WTC11 (cell line): ENCODE data around the gene ZCCHC24. TPM values are rescaled to one million over a fixed set of nuclear protein-coding genes. Genes with fewer than 3 reads are reported as not detected.

Experiments
- ATAC-seq: fragments of 200-7000 bp; cut with Tn5 transposase; 2 replicates; pipeline ENCODE4 v1.10.0; 2021; ENCODE audit warnings: mild to moderate bottlenecking, moderate library complexity
- CTCF ChIA-PET: fragments of 300-600 bp; sonication (Branson Sonifier 250); formaldehyde crosslinking; loops from one replicate; lab custom pipeline; 2021; ENCODE audit warnings: antibody characterized with exemption; lab: Charles Lee
- POLR2A ChIA-PET: fragments of 350-600 bp; sonication (Branson Sonifier 250); formaldehyde crosslinking; loops from one replicate; lab custom pipeline; 2021; ENCODE audit warnings: antibody characterized with exemption; lab: Charles Lee
- DNase-seq: peaks from one replicate; pipeline ENCODE4 v3.0.0; 2021; ENCODE audit warnings: low spot score
- H3K27ac Mint-ChIP-seq: 2 replicates; pipeline ENCODE4 v1.8.0; 2021; ENCODE audit warnings: mixed read lengths
- H3K27me3 Mint-ChIP-seq: 2 replicates; pipeline ENCODE4 v1.8.0; 2021; ENCODE audit warnings: low read depth, mild to moderate bottlenecking, moderate library complexity, mixed read lengths
- H3K36me3 Mint-ChIP-seq: 2 replicates; pipeline ENCODE4 v1.8.0; 2021; ENCODE audit warnings: mixed read lengths
- H3K4me1 Mint-ChIP-seq: 2 replicates; pipeline ENCODE4 v1.8.0; 2022; ENCODE audit warnings: mixed read lengths
- H3K4me3 Mint-ChIP-seq: 2 replicates; pipeline ENCODE4 v1.8.0; 2021; ENCODE audit warnings: mild to moderate bottlenecking, moderate library complexity, mixed read lengths
- H3K9me3 Mint-ChIP-seq: 2 replicates; pipeline ENCODE4 v1.8.0; 2021; ENCODE audit warnings: mixed read lengths
- AFF4 ChIP-seq: sonication (generic); formaldehyde crosslinking; IDR thresholded peaks from 2 replicates; pipeline ENCODE4 v1.8.1; 2023; ENCODE audit warnings: mild to moderate bottlenecking, missing genetic modification reagents, borderline replicate concordance
- ATF3 ChIP-seq: sonication (generic); formaldehyde crosslinking; conservative IDR thresholded peaks from 2 replicates; pipeline ENCODE4 v1.8.1; 2022; ENCODE audit warnings: mild to moderate bottlenecking, missing genetic modification reagents
- EMX1 ChIP-seq: fragments of 250-450 bp; sonication (Bioruptor Pico); IDR thresholded peaks from 2 replicates; pipeline ENCODE4 v1.8.0; 2021; ENCODE audit warnings: mild to moderate bottlenecking
- ESRRA ChIP-seq: sonication (generic); formaldehyde crosslinking; IDR thresholded peaks from 2 replicates; pipeline ENCODE4 v1.8.1; 2022; ENCODE audit warnings: mild to moderate bottlenecking, missing genetic modification reagents, borderline replicate concordance
- FOXK1 ChIP-seq: sonication (generic); formaldehyde crosslinking; IDR thresholded peaks from 2 replicates; pipeline ENCODE4 v1.8.0; 2022; ENCODE audit warnings: mild to moderate bottlenecking, moderate library complexity, missing genetic modification reagents
- GABPB1 ChIP-seq: sonication (generic); formaldehyde crosslinking; IDR thresholded peaks from 2 replicates; pipeline ENCODE4 v1.8.1; 2023; ENCODE audit warnings: mild to moderate bottlenecking, missing genetic modification reagents
- HMGA2 ChIP-seq: fragments of 250-450 bp; sonication (Bioruptor Pico); IDR thresholded peaks from 2 replicates; pipeline ENCODE4 v1.4.0; 2021; ENCODE audit warnings: mild to moderate bottlenecking, moderate library complexity
- IRF2 ChIP-seq: sonication (generic); formaldehyde crosslinking; IDR thresholded peaks from 2 replicates; pipeline ENCODE4 v1.8.0; 2022; ENCODE audit warnings: low read depth, missing genetic modification reagents, borderline replicate concordance
- JUN ChIP-seq: sonication (generic); formaldehyde crosslinking; IDR thresholded peaks from 2 replicates; pipeline ENCODE4 v1.8.0; 2023; ENCODE audit warnings: mild to moderate bottlenecking, missing genetic modification reagents
- MXD4 ChIP-seq: fragments of 250-450 bp; sonication (Bioruptor Pico); IDR thresholded peaks from 2 replicates; pipeline ENCODE4 v1.8.0; 2021; ENCODE audit warnings: mild to moderate bottlenecking, moderate library complexity, borderline replicate concordance
- RELA ChIP-seq: sonication (generic); formaldehyde crosslinking; IDR thresholded peaks from 2 replicates; pipeline ENCODE4 v1.8.1; 2022; ENCODE audit warnings: missing genetic modification reagents, mild to moderate bottlenecking, borderline replicate concordance
- SOX15 ChIP-seq: fragments of 250-450 bp; sonication (Bioruptor Pico); IDR thresholded peaks from 2 replicates; pipeline ENCODE4 v1.9.0; 2021; ENCODE audit warnings: mild to moderate bottlenecking
- SP1 ChIP-seq: sonication (generic); formaldehyde crosslinking; conservative IDR thresholded peaks from 2 replicates; pipeline ENCODE4 v1.8.1; 2022; ENCODE audit warnings: missing genetic modification reagents
- TEAD4 ChIP-seq: sonication (generic); formaldehyde crosslinking; IDR thresholded peaks from 2 replicates; pipeline ENCODE4 v1.8.0; 2022; ENCODE audit warnings: mild to moderate bottlenecking, missing genetic modification reagents
- ZNF317 ChIP-seq: sonication (generic); formaldehyde crosslinking; IDR thresholded peaks from 2 replicates; pipeline ENCODE4 v1.8.1; 2023; ENCODE audit warnings: low read depth, mild to moderate bottlenecking, moderate library complexity, missing genetic modification reagents, borderline replicate concordance
- ZNF423 ChIP-seq: fragments of 250-450 bp; sonication (Bioruptor Pico); IDR thresholded peaks from 2 replicates; pipeline ENCODE4 v2.1.2; 2022; ENCODE audit warnings: mild to moderate bottlenecking, moderate library complexity
- ZNF512 ChIP-seq: sonication (generic); formaldehyde crosslinking; IDR thresholded peaks from 2 replicates; pipeline ENCODE4 v1.8.1; 2022; ENCODE audit warnings: missing genetic modification reagents, borderline replicate concordance
- total RNA-seq: library from RNA; stranded (reverse); gene quantifications from 3 replicates; pipeline ENCODE4 v1.2.3, GENCODE V29; 2021
- TF ChIP-seq, protein P1 (sequence below): fragments of 200-600 bp; IDR thresholded peaks from 2 replicates; pipeline ENCODE4 v1.8.0; 2022; ENCODE audit warnings: antibody characterized with exemption
- TF ChIP-seq, protein P2 (sequence below): sonication (generic); formaldehyde crosslinking; IDR thresholded peaks from 2 replicates; pipeline ENCODE4 v1.8.1; 2022; ENCODE audit warnings: mild to moderate bottlenecking, missing genetic modification reagents, moderate library complexity, borderline replicate concordance
- TF ChIP-seq, protein P3 (sequence below): sonication (generic); formaldehyde crosslinking; IDR thresholded peaks from 2 replicates; pipeline ENCODE4 v1.8.1; 2022; ENCODE audit warnings: low read depth, missing genetic modification reagents, borderline replicate concordance
- TF ChIP-seq, protein P4 (sequence below): fragments of 250-450 bp; sonication (Bioruptor Pico); conservative IDR thresholded peaks from 2 replicates; pipeline ENCODE4 v1.9.0; 2021; ENCODE audit warnings: mild to moderate bottlenecking
- TF ChIP-seq, protein P5 (sequence below): sonication (generic); formaldehyde crosslinking; IDR thresholded peaks from 2 replicates; pipeline ENCODE4 v1.8.1; 2023; ENCODE audit warnings: mild to moderate bottlenecking, missing genetic modification reagents

ZCCHC24 gene
- total RNA-seq, 1 experiment from 2014 or later, result 7.7 TPM

GRCh38 chr10:79353726-79354125, 91.7 kb downstream of the ZCCHC24 start:
- ChIA-PET POLR2A (no interaction called here), CTCF (interaction anchor here (1.3 kb wide), 1 partner anchor 21 kb away, joined by 4 read pairs; no protein-coding TSS in a partner anchor)
- Mint-ChIP-seq H3K4me1 (peaks cover 1% of the 10 kb centered on the region; the same call in 1 of the 2 replicates), H3K4me3 (no peak overlapping the region), H3K36me3 (peaks cover 67% of the 10 kb centered on the region), H3K27ac (no peak overlapping the region), H3K9me3 (peaks cover 16% of the 10 kb centered on the region), H3K27me3 (no peaks in the 10 kb centered on the region)
- DNase-seq (no peak), ATAC-seq (no peak)
- TF ChIP-seq, protein P1, sequence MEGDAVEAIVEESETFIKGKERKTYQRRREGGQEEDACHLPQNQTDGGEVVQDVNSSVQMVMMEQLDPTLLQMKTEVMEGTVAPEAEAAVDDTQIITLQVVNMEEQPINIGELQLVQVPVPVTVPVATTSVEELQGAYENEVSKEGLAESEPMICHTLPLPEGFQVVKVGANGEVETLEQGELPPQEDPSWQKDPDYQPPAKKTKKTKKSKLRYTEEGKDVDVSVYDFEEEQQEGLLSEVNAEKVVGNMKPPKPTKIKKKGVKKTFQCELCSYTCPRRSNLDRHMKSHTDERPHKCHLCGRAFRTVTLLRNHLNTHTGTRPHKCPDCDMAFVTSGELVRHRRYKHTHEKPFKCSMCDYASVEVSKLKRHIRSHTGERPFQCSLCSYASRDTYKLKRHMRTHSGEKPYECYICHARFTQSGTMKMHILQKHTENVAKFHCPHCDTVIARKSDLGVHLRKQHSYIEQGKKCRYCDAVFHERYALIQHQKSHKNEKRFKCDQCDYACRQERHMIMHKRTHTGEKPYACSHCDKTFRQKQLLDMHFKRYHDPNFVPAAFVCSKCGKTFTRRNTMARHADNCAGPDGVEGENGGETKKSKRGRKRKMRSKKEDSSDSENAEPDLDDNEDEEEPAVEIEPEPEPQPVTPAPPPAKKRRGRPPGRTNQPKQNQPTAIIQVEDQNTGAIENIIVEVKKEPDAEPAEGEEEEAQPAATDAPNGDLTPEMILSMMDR, result no peak
- TF ChIP-seq EMX1 (CRISPR knock-in tag) (no peak), JUN (no peak), FOXK1 (CRISPR knock-in tag) (no peak), AFF4 (no peak), ESRRA (CRISPR knock-in tag) (no peak), RELA (CRISPR knock-in tag) (no peak), GABPB1 (CRISPR knock-in tag) (no peak), ZNF512 (CRISPR knock-in tag) (no peak), IRF2 (CRISPR knock-in tag) (no peak)
- TF ChIP-seq, protein P2, sequence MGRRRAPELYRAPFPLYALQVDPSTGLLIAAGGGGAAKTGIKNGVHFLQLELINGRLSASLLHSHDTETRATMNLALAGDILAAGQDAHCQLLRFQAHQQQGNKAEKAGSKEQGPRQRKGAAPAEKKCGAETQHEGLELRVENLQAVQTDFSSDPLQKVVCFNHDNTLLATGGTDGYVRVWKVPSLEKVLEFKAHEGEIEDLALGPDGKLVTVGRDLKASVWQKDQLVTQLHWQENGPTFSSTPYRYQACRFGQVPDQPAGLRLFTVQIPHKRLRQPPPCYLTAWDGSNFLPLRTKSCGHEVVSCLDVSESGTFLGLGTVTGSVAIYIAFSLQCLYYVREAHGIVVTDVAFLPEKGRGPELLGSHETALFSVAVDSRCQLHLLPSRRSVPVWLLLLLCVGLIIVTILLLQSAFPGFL, result no peak

- H3K27me3 Mint-ChIP-seq, result no peaks in the 10 kb centered on the region
- ATAC-seq (no peak), DNase-seq (no peak)
- no peak overlapping the region for H3K27ac Mint-ChIP-seq
- H3K9me3 Mint-ChIP-seq, result peaks cover 16% of the 10 kb centered on the region
- no peak overlapping the region for H3K4me3 Mint-ChIP-seq
- ChIA-PET CTCF (interaction anchor here (1.3 kb wide), 1 partner anchor 22 kb away, joined by 4 read pairs; no protein-coding TSS in a partner anchor), POLR2A (no interaction called here)
- peaks cover 5% of the 10 kb centered on the region for H3K4me1 Mint-ChIP-seq
- peaks cover 67% of the 10 kb centered on the region for H3K36me3 Mint-ChIP-seq
- no peak for TF ChIP-seq JUN
- TF ChIP-seq TEAD4 (CRISPR knock-in tag), result no peak
- TF ChIP-seq HMGA2, result no peak
- TF ChIP-seq, protein P3, sequence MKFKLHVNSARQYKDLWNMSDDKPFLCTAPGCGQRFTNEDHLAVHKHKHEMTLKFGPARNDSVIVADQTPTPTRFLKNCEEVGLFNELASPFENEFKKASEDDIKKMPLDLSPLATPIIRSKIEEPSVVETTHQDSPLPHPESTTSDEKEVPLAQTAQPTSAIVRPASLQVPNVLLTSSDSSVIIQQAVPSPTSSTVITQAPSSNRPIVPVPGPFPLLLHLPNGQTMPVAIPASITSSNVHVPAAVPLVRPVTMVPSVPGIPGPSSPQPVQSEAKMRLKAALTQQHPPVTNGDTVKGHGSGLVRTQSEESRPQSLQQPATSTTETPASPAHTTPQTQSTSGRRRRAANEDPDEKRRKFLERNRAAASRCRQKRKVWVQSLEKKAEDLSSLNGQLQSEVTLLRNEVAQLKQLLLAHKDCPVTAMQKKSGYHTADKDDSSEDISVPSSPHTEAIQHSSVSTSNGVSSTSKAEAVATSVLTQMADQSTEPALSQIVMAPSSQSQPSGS (CRISPR knock-in tag), result no peak
- TF ChIP-seq MXD4, result no peak
- TF ChIP-seq, protein P4, sequence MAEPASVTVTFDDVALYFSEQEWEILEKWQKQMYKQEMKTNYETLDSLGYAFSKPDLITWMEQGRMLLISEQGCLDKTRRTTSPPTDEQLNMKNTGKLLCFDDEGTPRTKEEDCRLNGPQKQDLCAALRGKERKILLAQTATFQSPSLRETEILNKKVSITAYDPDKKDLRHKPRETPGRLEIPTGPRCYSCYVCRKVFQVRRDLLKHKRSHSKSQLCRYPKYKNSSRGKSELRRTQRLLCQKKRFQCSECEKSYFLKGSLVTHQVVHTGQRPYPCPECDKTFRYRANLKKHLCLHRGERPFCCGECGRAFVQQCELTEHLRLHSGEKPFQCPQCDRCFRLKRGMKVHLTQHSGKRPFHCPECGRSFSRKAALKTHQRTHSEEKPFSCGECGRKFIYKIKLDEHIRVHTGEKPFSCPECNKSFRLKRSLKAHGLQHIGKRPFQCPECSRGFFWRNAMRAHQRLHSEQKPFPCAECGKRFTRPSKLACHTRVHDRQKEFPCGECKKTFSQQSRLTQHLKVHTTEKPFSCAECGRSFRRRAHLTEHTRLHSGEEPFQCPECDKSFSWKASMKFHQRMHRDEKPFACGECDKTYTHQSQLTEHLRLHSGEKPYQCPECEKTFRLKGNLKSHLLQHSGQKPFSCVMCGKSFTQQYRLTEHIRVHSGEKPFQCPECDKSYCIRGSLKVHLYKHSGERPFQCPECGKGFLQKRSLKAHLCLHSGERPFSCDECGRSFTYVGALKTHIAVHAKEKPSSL, result no peak
- TF ChIP-seq, protein P5, sequence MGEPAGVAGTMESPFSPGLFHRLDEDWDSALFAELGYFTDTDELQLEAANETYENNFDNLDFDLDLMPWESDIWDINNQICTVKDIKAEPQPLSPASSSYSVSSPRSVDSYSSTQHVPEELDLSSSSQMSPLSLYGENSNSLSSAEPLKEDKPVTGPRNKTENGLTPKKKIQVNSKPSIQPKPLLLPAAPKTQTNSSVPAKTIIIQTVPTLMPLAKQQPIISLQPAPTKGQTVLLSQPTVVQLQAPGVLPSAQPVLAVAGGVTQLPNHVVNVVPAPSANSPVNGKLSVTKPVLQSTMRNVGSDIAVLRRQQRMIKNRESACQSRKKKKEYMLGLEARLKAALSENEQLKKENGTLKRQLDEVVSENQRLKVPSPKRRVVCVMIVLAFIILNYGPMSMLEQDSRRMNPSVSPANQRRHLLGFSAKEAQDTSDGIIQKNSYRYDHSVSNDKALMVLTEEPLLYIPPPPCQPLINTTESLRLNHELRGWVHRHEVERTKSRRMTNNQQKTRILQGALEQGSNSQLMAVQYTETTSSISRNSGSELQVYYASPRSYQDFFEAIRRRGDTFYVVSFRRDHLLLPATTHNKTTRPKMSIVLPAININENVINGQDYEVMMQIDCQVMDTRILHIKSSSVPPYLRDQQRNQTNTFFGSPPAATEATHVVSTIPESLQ, result no peak
- TF ChIP-seq ATF3 (CRISPR knock-in tag), result no peak
- no peak for TF ChIP-seq SP1
- no peak for TF ChIP-seq SOX15 (CRISPR knock-in tag)
- no peak for TF ChIP-seq ZNF423 (CRISPR knock-in tag)
- TF ChIP-seq ZNF317 (CRISPR knock-in tag), result no peak
Measured at GRCh38 chr10:79353000-79353406, 92.4 kb downstream of the ZCCHC24 start.
